Suppressor macrophage treated with lipopolysaccharide for 4 hours (primary cell): ENCODE data around the gene FGF14.

Experiments used
- DNase-seq: peaks from one replicate; pipeline ENCODE4 v3.0.0-alpha.2; 2020

FGF14 gene

DNA sequence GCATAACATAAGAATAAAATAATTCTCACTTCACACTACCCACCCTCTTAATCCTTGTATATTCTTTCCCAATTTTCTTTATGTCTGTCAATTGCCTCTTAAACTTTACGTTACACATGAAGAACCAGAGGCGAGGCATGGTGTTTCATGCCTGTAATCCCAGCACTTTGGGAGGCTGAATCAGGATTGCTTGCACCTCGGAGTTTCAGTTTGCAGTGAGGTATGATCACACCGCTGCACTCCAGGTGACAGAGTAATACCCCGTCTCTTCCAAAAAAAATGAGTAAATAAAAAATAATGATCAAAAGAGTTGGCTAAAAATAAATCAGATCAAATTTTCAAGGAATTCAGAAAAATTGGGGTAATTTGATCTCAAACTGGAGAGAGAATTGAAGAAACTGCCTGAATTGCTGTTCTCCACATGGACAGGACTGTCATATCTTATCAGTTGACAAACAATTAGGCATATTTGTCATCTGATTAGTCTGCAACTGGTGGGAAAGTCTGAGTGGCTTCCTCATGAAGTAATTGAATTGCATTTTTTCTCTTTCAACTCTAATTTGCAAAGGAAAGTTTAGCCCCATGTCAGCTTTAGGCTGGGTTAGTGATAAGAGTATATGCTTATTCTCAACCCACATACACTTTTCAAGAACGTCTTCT lies 646.5 kb downstream of the FGF14 start:
- no peak for DNase-seq

DNA sequence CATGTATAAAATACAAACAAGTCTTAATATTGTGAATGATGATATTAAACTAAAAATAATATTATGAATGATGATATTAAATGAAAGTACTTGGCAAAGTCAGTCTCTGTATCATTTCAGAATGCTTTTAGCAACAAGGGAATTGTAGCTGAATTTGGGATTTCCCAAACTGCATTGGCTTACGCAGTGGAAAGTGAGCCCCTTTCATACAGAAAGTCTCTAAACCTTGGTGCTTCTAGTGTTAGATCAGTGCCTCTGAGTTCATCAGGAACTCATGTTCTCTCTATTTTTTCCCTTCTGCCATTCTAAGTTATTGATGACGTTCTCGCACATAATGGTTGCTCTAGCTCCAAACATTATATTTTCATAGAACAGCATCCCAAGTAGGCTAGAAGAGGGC lies 649.4 kb downstream of the FGF14 start:
- DNase-seq = no peak

DNA sequence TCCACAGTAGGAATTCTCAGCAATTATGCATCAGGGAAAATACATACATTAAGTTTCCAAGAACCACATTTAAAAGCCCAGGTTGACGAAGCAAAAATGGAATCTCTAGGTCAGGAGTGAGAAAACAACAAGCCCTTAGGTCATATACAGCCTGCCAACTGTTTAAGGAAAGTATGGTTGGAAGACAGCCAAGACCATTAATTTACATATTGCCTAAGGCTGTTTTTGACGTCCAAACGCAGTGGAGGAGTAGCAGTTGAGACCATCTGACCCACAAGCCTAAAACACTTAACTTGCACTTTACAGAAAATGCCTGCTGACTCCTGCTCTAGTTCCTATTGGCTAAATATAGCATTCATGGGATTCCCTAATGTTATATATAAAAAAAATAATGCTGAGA lies 650.4 kb downstream of the FGF14 start:
- DNase-seq = peak; percentile 31

DNA sequence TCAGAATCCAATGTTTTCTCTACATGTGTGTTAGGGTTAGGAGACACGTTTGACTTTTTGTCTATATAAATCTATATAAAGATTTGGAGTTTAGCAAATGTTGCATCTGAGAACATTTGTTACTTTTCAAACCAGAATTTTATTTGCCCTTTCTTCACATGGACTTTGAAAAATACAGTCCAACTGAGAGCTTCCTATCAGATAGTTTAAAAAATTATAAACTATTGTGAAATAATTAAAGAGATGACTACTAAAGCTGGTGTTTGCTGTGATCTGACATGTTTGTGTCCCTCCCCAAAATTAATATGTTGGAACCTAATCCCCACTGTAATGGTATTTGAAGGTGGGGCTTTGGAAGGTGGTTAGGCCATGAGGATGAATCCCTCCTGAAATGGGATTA lies 652.3 kb downstream of the FGF14 start:
- no peak for DNase-seq

DNA sequence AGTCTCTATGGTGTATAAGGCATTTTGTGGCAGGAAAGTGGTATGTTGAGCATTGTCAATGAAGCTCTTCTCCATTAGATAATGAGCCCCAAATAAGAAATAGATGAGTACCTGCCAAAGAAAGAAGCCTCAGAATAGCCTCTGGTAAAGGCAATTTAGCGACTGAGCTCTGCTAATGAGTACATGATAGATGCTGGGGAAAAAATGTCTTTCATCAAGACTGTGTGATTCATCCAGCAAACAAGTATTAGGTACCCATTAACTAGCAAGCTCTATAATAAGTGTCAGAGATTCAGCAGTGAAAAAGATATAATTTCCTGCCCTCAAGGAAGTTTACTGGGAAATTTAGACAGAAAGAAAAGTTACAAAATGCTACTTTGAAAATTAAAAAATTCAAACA lies 654.8 kb downstream of the FGF14 start:
- no peak for DNase-seq

DNA sequence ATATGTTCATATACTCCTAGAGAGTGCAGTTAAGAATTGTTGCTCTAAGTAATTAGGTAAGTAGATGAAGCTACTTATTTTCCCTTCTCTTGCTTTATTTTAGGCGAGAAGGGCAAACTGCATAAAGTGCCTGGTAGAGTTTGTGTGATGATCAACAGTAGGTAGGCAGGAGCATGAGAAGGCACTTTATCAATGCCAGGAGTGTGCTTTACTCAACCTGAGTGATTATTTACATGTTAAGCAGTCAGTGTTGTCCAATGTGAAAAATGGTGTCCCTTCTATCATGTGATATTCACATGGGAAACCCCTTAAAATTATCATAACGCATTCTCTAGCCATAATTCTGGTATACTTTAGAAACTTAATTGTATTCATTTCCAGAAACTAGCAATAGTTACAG lies 655.3 kb downstream of the FGF14 start:
- no peak for DNase-seq

DNA sequence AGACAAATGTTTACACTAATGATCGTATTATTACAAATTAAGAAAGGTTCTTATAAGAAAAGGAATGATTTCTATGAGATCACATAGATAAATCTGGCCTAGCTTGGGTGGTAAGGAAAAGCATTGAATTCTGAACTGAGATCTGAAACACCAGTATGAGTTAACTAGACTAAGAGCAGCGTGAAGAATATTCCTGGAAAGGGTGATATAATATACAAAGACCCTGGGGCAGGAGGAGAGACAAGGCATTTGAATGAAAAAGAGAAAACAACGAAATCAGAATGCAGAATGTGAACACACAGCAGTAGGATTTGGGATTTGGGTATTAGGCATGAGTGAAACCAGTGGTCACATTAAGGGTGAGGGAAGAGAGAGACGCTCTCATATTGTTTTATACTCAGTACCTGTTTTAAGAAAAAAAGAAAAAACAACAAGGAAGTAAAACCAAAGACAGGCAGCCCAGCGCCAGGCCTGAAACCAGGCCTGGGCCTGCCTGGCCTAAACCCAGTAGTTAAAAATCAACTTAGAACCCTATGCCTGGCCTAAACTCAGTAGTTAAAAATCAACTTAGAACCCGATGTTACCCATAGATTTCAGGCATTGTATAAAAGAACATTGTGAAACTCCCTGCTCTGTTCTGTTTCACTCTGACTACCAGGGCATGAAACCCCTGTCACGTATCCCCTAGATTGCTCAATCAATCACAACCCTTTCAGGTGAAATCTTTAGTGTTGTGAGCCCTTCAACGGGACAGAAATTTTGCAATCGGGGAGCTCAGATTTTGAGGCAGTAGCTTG lies 662.3 kb downstream of the FGF14 start:
- DNase-seq = no peak

DNA sequence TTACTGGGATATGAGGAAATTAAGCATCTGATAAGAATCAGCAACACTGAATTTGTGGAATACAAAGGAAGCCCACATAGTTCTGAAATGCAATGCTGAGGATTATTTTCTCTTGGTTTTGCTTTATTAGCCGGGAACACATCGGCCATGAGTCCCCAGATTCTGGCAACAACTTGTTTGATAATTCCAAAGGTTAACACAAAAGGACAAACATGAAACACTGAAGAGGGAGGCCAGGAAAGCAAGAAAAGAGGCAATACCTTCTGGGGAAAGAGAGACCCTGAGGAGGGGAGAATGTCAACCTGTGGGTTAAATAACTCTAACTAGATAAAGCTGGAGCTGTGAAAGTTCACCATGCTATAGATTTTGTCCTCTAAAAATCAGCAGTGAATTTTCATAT lies 663.5 kb downstream of the FGF14 start:
- no peak for DNase-seq

DNA sequence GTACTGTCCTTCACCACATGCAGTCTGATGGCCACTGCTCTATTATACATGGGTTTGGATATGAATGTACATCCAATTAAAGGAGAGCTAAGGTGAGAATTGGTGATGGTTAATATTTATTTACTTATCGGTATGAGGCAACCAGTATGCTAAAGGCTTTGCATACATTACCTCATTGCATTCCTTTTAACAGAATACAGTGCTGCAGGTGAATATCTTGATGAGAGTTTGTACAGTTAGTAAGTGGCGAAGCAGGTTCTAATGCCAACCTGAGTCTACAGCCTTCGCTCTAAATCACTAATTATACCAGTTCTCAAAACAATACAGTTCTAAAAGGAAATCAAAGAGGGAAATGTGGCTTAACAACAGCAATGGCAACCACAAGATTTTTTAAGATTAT lies 665.3 kb downstream of the FGF14 start:
- no peak for DNase-seq

DNA sequence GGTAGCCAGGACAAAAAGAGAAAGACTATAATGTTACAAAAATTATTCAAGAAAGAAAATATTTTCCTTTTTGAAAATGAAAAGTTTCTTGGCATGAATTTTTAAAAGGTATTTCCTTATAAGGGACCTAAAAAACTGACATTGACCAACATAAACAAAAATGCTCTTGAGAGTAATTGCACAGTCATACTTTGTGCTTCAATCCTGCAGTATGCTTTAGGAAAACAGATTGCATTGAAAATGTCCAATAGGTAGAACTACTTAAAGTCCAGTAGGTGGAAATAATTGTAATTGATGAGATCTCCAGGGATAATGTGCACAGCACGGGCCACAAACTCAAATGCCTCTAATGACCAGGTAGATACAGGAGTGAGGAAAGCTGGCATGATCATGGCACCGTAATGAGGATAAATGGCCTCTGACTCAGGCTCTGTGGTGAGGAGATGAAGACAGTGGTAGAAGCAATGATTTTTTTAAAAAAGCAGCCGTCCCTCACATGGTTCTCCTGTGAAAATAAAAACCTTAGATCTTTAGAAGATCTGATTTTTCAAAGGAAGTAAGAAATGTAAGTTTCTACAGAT lies 671.3 kb downstream of the FGF14 start:
- DNase-seq = no peak

DNA sequence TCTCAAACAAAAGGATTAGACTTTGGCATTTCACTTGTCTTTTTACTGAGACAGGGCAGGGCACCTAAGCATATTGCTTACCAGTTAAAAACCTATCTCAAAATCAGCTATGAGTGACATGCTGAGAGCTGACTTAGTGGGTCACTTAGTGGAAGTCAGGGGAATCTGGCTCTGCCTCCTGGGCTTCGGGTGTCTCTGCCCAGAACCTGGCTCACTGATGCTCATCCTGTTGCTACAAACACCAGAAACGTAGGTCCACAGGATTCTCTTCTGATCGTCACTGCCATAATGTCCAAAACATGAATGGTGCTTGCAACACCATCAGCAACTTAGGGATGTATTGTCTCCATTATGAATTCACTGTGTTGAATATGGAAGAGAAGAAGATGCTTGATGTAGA lies 673.2 kb downstream of the FGF14 start:
- no peak for DNase-seq

DNA sequence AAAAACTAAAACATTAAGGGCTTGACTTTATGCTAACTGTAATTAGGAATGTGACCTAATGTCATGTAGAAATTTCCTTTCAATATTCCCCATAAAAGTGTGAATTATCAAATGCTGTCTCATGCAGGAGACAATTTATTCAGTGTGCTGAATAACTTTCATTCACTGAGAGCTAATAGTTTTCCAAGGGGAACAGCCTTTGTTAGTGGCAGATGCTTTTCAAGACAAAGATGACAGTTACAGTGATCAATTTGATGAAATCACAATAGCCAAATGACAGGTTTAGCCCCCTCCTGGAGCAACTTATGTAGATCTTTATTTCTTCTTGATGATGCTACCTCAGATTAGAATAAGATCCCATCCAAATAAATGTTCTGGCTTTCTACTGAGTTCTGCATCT lies 673.8 kb downstream of the FGF14 start:
- DNase-seq = no peak

DNA sequence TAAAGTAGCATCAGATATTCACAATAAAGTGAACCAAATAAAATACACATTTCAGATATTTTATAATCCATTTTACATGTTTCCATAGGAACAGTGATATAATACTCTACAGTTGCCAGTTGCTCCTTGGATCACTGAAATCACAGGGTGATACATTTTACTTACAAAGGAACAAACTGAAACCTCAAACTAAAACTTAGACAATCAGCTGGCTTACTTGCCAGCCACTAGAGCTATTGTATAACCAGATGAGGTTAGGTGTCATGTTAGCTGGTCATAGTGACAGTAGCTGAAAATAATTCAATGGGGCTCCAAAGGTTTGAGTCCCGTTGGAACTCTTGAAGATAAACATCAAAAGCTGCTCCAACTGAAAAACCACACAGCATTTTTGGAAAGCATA lies 674.7 kb downstream of the FGF14 start:
- DNase-seq = no peak

DNA sequence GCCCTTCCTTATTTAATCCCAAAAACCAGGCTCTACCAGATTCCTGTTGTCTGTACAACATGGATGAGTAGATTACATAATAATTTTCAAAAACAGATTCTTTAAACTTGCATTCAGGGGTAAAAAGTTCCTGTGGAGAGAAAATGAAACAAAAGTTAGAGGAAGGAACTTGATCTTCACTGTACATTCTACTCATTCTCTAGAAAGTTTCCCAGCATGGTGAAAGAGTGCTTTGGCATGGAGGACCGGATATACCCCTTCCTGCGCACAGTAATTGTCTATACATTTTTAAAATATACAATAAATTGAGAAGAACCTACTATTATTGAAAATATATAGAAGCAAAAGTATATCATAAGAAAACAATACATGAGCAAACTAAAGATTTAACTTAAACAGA lies 675.2 kb downstream of the FGF14 start:
- DNase-seq = no peak

DNA sequence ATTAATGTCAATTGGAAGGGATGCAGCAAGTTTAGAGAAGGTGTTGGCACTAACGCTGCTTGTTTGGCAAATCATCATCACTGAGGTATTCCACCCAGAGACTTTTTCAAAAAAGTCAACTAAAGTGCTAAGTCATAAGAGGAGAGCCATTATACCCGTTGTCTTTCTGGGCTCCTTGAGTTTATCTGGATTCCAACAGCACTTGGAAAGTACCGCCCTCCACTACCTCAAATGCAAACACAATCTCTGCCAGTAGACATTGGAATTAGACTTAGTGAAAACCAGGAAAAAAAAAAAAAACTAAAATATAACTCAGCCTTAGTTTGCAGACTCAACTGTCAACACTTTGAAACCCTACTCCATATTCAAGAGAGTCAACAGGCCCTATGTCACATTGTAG lies 683.4 kb downstream of the FGF14 start:
- no peak for DNase-seq

DNA sequence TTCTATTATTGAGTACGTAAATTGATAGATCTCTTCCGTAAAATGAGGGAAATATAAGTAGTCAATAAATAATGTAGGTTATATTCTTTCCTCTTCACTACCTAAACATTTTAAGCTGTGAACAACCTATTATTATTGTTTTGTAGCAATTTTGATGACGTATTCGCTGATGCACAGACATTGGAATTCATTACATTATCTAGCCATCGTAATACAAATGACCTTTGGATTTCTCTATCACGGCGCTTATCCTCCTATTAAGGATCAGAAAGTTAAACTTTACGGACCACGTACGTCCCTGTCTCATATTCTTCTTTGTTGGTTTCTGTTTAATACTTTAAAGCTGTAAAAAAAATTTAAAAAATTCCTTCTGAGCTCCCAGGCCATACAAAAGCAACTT lies 684.5 kb downstream of the FGF14 start:
- DNase-seq = no peak

DNA sequence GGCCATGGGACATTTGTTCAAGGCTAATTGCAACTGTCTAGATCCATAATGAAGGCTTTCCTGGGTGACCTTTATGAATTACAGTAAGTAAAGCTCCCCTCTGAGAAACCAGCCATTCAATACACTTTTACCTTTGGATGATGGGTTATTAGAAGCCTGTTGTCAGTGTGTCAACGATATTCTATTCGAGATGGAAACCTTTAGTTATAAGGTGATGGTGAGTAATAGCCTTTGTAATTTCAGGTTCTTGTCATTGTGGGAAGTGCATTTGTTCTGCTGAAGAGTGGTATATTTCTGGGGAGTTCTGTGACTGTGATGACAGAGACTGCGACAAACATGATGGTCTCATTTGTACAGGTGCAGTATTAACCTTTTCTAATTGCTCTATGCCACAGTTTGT lies 687.7 kb downstream of the FGF14 start:
- DNase-seq = no peak

DNA sequence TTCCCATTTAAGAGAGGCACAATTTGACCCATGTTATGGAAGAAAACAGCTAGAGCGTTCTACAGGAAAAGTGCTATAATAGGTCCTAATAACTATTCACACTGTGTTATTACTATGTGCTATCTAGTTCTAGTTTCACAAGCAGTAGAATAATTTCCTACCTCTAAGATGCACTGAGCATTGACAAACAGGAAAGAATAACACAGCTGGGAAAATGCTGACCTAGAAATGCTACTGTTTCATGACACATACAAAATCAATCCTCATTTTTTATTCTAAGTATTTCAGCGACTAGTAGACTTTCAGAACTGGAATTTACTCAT lies 689.9 kb downstream of the FGF14 start:
- no peak for DNase-seq

DNA sequence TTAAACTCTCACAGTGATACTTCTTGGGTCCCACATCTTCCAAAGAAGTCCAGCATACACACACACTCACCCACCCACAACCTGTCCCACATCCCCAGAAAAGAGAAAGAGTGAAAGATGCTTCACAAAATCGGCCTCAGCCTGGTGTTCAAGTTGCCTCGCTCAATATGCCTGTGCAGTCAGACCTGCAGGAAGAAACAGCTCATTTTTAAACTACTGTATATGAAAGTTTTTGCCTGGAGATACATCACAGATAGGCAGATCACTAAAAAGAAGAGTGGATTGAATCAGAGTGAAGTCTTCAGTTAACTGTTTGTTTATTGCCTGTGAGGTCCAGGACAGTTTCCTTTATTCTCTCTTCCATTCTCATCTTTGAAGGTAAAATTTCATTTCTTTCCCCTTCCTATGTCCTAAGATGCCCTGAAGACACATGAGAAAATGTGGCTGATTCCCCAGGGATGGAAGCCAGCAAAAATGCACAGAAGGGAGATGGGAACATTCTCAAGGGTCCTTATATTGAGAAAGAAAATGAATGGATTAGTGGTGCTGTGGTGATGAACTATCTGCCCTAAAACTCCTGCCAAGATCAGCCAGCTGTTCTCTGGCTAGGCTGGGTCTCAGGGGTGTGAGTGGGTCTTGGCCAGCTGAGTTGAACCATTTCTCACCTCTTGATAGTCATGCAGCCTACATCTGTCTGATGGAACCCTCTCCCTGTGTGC lies 690.4 kb downstream of the FGF14 start:
- DNase-seq = no peak

DNA sequence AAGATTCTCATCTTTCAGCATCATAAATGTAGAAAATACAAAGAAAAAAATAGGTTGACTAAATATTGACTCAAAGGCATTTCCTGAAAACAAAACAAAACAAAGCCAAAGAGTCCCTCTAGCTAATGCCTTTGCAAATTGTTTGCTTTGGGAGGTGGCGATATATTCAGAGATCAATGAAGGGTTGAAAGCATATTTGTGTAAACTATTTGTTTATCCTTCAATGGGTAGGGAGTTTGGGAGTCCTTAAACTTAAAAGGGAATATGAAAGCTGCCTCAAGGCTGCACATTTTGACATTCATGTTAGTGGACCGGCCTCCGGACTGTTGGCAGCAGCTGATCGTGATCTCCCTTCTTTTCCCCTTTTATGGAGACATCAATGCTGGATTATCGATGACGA lies 691.9 kb downstream of the FGF14 start:
- DNase-seq = no peak

DNA sequence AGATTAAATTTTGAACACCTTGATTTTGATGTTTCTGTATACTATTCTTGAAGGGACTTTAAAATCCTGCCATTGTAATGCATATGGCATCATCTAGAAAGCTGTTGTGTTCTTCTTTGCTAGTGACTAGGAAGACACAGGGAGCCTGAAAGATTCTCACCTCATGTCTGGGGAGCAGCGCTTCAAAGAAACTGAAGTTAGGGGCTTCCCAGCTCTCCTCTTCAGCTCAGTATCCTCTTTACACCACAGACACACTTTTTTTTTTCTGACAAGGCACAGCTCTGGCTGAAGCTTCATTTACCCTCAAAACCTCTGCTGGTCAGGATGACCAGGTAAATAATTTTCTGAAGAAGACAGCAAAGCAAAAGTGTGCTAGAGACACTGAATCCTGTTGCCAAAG lies 693.7 kb downstream of the FGF14 start:
- no peak for DNase-seq

DNA sequence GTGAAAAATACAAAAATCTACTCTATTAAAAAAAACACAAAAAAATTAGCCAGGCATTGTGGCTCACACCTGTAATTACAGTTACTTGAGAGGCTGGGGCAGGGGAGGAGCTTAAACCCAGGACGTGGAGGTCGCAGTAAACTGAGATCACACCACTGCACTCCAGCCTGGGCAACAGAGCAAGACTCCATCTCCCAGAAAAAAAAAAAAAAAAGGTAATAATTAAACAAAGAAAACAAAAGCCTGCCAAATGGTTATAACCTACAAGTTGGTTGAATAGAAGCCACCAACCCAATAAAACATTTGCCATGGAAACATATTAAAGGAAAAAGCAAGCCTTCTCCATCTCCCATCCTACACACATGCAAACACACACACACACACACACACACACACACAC lies 694.2 kb downstream of the FGF14 start:
- DNase-seq = no peak

DNA sequence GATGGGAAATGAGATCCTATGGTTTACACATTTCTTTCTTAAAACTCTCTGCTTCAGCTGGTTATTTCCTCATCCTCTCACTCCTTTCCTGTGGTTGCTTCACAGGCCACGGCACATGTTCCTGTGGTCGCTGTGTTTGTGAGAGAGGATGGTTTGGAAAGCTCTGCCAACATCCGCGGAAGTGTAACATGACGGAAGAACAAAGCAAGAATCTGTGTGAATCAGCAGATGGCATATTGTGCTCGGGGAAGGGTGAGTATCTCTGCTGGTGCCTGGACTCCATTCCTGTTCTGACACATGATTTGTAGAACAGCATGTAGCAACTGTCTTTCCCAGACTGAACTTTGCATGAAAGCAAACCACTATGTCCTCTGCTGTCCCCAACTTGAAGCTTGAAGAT lies 695.2 kb downstream of the FGF14 start:
- DNase-seq = peak; percentile 60

DNA sequence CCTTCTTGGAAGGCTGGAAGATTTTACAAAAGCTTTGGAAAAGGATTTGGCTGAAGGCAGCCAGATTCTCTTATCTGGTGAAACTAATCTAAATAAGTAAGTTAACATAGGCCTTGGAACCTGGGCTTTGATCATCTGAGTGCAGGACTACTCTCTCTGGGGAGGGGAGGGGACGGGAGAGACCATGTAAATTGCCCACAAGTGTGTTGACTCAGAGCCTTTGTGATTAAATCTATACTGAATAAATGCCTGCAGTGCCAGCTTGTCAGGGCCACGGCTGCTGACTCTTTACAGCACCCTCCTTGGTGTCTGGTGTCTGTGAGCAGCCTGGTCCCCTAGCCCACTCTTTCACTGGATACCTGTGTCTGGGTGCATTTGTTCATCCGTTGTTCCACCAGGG lies 698.0 kb downstream of the FGF14 start:
- no peak for DNase-seq
